HepG2 (cell line): ENCODE measurements around the gene RRN3. TPM values are rescaled to one million over a fixed set of nuclear protein-coding genes. Genes with fewer than 3 reads are reported as not detected.

ENCODE experiments used
- CEBPB ChIP-seq: IDR thresholded peaks from 2 replicates; pipeline ENCODE4 v1.6.1; 2011; ENCODE audit warnings: low read depth, low read length, improper control_type of control experiment, borderline replicate concordance
- KLF11 ChIP-seq: IDR thresholded peaks from 2 replicates; pipeline ENCODE4 v1.6.1; 2016; ENCODE audit warnings: missing compliant biosample characterization
- MZF1 ChIP-seq: sonication (generic); formaldehyde crosslinking; IDR thresholded peaks from 2 replicates; pipeline ENCODE4 v1.8.1; 2023; ENCODE audit warnings: mild to moderate bottlenecking, missing genetic modification reagents, borderline replicate concordance
- REST ChIP-seq, 2 experiments: IDR thresholded peaks; 2 replicates each; pipeline ENCODE4 v1.6.1; 2011 to 2012; ENCODE audit warnings: low read length in 2 of 2, borderline replicate concordance in 1 of 2, low read depth in 1 of 2, mild to moderate bottlenecking in 1 of 2, moderate library complexity in 1 of 2
- RFX5 ChIP-seq: IDR thresholded peaks from 2 replicates; pipeline ENCODE4 v1.6.1; 2011; ENCODE audit warnings: low read depth, low read length, improper control_type of control experiment
- SMAD3 ChIP-seq: sonication (generic); formaldehyde crosslinking; IDR thresholded peaks from 2 replicates; pipeline ENCODE4 v1.4.0; 2020; ENCODE audit warnings: missing genetic modification reagents
- SP5 ChIP-seq: IDR thresholded peaks from 2 replicates; pipeline ENCODE4 v1.6.1; 2016; ENCODE audit warnings: low read depth, borderline replicate concordance
- ZBED4 ChIP-seq: sonication (generic); formaldehyde crosslinking; IDR thresholded peaks from 2 replicates; pipeline ENCODE4 v1.4.0; 2020; ENCODE audit warnings: missing genetic modification reagents, borderline replicate concordance
- ZFX ChIP-seq: sonication (generic); formaldehyde crosslinking; IDR thresholded peaks from 2 replicates; pipeline ENCODE4 v1.4.0; 2020; ENCODE audit warnings: mild to moderate bottlenecking, low read depth, missing genetic modification reagents, moderate library complexity
- ZMAT3 ChIP-seq: sonication (generic); formaldehyde crosslinking; conservative IDR thresholded peaks from 2 replicates; pipeline ENCODE4 v1.7.0; 2021; ENCODE audit warnings: missing genetic modification reagents
- ZNF160 ChIP-seq: sonication (generic); formaldehyde crosslinking; IDR thresholded peaks from 2 replicates; pipeline ENCODE4 v1.8.0; 2022; ENCODE audit warnings: mild to moderate bottlenecking, inconsistent platforms, missing genetic modification reagents
- ZNF33B ChIP-seq: sonication (generic); formaldehyde crosslinking; IDR thresholded peaks from 2 replicates; pipeline ENCODE4 v1.5.1; 2020; ENCODE audit warnings: mild to moderate bottlenecking, missing genetic modification reagents
- ZNF512B ChIP-seq: sonication (generic); formaldehyde crosslinking; IDR thresholded peaks from 2 replicates; pipeline ENCODE4 v1.5.1; 2020; ENCODE audit warnings: missing genetic modification reagents, mild to moderate bottlenecking, borderline replicate concordance
- ZNF567 ChIP-seq: sonication (generic); formaldehyde crosslinking; IDR thresholded peaks from 2 replicates; pipeline ENCODE4 v1.8.1; 2023; ENCODE audit warnings: mild to moderate bottlenecking, missing genetic modification reagents, borderline replicate concordance
- ZNF691 ChIP-seq: sonication (generic); formaldehyde crosslinking; IDR thresholded peaks from 2 replicates; pipeline ENCODE4 v1.4.0; 2020; ENCODE audit warnings: missing genetic modification reagents, low read depth, mild to moderate bottlenecking, borderline replicate concordance
- ZSCAN21 ChIP-seq: sonication (generic); formaldehyde crosslinking; IDR thresholded peaks from 2 replicates; pipeline ENCODE4 v1.8.0; 2022; ENCODE audit warnings: mild to moderate bottlenecking, missing genetic modification reagents, moderate library complexity, borderline replicate concordance
- polyA plus RNA-seq, 8 experiments: library from polyadenylated mRNA; depleted of rRNA in 3 of 8; stranded (reverse) in 7 of 8; unstranded in 1 of 8; fragments of >200 nt; fragmentation: Illumina TruSeq in 4 of 8; extraction: Trizol in 4 of 8; gene quantifications; 2 replicates each; pipeline versions ENCODE4 v1.2.1 to v1.2.3, GENCODE V29; 2011 to 2016; ENCODE audit warnings: low read depth in 4 of 8, missing spikeins in 1 of 8, mixed read lengths in 1 of 8; ENCODE audit not compliant: insufficient read depth in 1 of 8
- total RNA-seq, 5 experiments: library from RNA; depleted of rRNA; stranded (reverse); fragments of >200 nt; fragmentation: Illumina TruSeq; extraction: Trizol; gene quantifications; 2 replicates each; pipeline ENCODE4 v1.2.3, GENCODE V29; 2016; ENCODE audit warnings: low read depth in 1 of 5

RRN3 gene
- total and polyA plus RNA-seq, 2 of the 13 experiments (the other 11 are each of a cell fraction or from before 2014, with no cell fraction given) = 45.8 to 67.0 TPM

- peak in 1 of 2 experiments; percentile 51; a peak in 1 of 4 replicates for TF ChIP-seq REST (IDR thresholded peaks at IDR 0.05; ENCODE audit: borderline replicate concordance in 1 of 2, low read depth in 1 of 2, low read length in 2 of 2)
- TF ChIP-seq ZFX = peak; percentile 98
- peak; percentile 92 for TF ChIP-seq KLF11 (CRISPR knock-in tag)
- peak; percentile 94; the same call in 1 of the 2 replicates for TF ChIP-seq ZNF691
- peak; percentile 96 for TF ChIP-seq ZNF160 (CRISPR knock-in tag)
- peak; percentile 43 for TF ChIP-seq SP5 (CRISPR knock-in tag)
- TF ChIP-seq ZNF512B = peak; percentile 91; the same call in 1 of the 2 replicates
- peak; percentile 96 for TF ChIP-seq SMAD3
- peak; percentile 88; the same call in 1 of the 2 replicates for TF ChIP-seq MZF1 (CRISPR knock-in tag)
- TF ChIP-seq ZSCAN21 = peak; percentile 98
- peak; percentile 84; the same call in 1 of the 2 replicates for TF ChIP-seq ZNF33B (CRISPR knock-in tag)
- TF ChIP-seq ZBED4 (CRISPR knock-in tag) = peak; percentile 94
- TF ChIP-seq CEBPB = peak; percentile 17; the same call in 1 of the 2 replicates
- TF ChIP-seq RFX5 = peak; percentile 69; the same call in 1 of the 2 replicates
- TF ChIP-seq ZMAT3 = peak; percentile 98
- TF ChIP-seq ZNF567 (CRISPR knock-in tag) = peak; percentile 95; the same call in 1 of the 2 replicates
These were observed at the start of gene RRN3 (continued) for GRCh38 chr16:15093955-15094827.
